ENCODE data around the gene SCLT1. TPM values are rescaled to one million over a fixed set of nuclear protein-coding genes. Genes with fewer than 3 reads are reported as not detected.
A peak's percentile ranks its signal among the peaks of the same experiment; 100 is the strongest.

Gene SCLT1
- polyA plus RNA-seq, 3 donors from 2014 or later = 8.6 to 26.4 (median 22.9) TPM

GRCh38 chr4:128917781-128918180 lies 175.6 kb downstream of the SCLT1 start:
- Mint-ChIP-seq H3K27me3 (ENCODE audit: low read depth in 3 of 3) (peaks cover 7 to 12% (median 9%) of the 10 kb centered on the region in 3 donors), H3K27ac (peak overlapping the region; percentile 82 to 98 (median 94)), H3K4me3 (peak overlapping the region; percentile 78 to 87 (median 82)), H3K4me1 (peaks cover 82 to 96% of the 10 kb centered on the region in 2 donors), H3K36me3 (peaks cover 0 to 5% (median 5%) of the 10 kb centered on the region in 3 donors), H3K9me3 (no peaks in the 10 kb centered on the region)
- peak; percentile 69 to 74 (median 73) for DNase-seq

DNA sequence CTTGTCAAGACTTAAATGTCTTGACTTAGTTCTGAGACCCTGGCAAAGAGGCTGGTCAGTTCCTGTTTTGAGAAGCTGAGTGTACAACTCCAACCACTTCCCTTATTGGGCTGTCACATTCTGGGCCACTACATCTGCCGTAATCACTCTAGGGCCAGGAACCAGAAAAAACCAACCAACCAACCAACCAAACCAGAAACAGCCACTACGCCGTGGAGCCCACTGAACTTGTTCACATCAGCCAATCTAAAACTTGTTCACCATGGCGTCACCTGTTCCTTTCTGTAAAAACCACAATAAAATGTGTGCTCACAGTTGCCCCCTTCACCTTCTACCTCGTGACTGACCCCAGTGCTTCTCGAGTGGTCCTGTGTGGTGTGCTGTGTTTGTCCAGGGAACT lies 176.5 kb downstream of the SCLT1 start:
- peak overlapping the region; percentile 78 to 87 (median 82) for H3K4me3 Mint-ChIP-seq
- peaks cover 85 to 95% of the 10 kb centered on the region in 2 donors for H3K4me1 Mint-ChIP-seq
- H3K36me3 Mint-ChIP-seq = peaks cover 0 to 5% (median 5%) of the 10 kb centered on the region in 3 donors
- H3K9me3 Mint-ChIP-seq = no peaks in the 10 kb centered on the region
- H3K27ac Mint-ChIP-seq = peak overlapping the region; percentile 82 to 98 (median 94)
- peaks cover 6 to 12% (median 9%) of the 10 kb centered on the region in 3 donors for H3K27me3 Mint-ChIP-seq (ENCODE audit: low read depth in 3 of 3)
- DNase-seq = peak; percentile 84 to 86 (median 86)

DNA sequence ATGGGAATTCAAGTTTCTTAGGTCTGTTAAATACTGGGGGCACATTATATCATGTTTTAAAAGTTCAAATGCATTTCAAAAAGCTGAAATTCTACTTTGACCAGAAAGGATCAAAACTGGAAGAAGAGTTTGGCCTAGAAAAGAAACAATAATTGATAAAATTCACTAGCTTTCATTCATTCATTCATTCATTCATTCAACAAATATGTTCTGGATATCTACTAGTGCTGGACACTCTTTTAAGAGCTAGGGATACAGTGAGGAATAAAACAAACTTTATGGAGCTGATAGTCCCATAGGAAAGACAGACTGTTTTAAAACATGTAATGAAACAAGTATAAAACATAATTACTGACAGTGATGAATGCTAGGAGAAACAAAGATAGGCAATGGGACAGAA lies 177.8 kb downstream of the SCLT1 start:
- Mint-ChIP-seq H3K9me3 (no peaks in the 10 kb centered on the region), H3K4me3 (peak overlapping the region; percentile 5 to 44 (median 26)), H3K4me1 (peaks cover 81 to 88% of the 10 kb centered on the region in 2 donors), H3K36me3 (peaks cover 0 to 5% (median 0%) of the 10 kb centered on the region in 3 donors), H3K27me3 (ENCODE audit: low read depth in 3 of 3) (peaks cover 6 to 12% (median 9%) of the 10 kb centered on the region in 3 donors), H3K27ac (peak overlapping the region; percentile 55 to 94 (median 84))
- no peak for DNase-seq

GRCh38 chr4:128913228-128913627 lies 180.1 kb downstream of the SCLT1 start:
- Mint-ChIP-seq H3K9me3 (no peaks in the 10 kb centered on the region), H3K27me3 (ENCODE audit: low read depth in 3 of 3) (peaks cover 6 to 12% (median 6%) of the 10 kb centered on the region in 3 donors), H3K4me3 (peak overlapping the region; percentile 46 to 71 (median 67)), H3K4me1 (peaks cover 68 to 81% of the 10 kb centered on the region in 2 donors), H3K27ac (peak overlapping the region; percentile 82 to 94 (median 86)), H3K36me3 (peaks cover 0 to 5% (median 0%) of the 10 kb centered on the region in 3 donors)
- no peak for DNase-seq

DNA sequence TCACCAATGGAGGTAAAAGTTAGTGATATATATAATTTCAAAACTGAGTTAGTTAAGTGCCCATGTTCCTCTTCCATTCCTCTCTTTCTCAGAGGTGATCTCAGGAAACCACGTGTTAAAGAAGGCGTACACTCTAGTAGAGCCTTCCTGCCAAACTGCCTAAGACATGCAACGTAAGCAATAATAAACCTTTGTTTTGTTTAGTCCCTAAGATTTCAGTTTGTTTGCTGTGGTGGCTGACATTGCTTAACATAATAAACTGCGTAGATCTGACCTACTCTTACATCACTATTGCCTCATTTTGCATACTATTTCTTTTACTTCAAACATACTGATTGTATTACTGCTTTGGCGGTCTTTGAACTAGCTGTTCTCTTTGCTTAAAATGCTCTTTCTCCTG lies 184.6 kb downstream of the SCLT1 start:
- peak overlapping the region in 5 of 6 donors; percentile 32 to 79 (median 57) for H3K27ac Mint-ChIP-seq
- peaks cover 37 to 51% of the 10 kb centered on the region in 2 donors for H3K4me1 Mint-ChIP-seq
- no peak overlapping the region for H3K4me3 Mint-ChIP-seq
- DNase-seq = no peak
- H3K27me3 Mint-ChIP-seq (ENCODE audit: low read depth in 3 of 3) = no peaks in the 10 kb centered on the region
- no peaks in the 10 kb centered on the region for H3K9me3 Mint-ChIP-seq
- peaks cover 0 to 9% (median 0%) of the 10 kb centered on the region in 3 donors for H3K36me3 Mint-ChIP-seq

- Mint-ChIP-seq H3K27me3 (ENCODE audit: low read depth in 3 of 3) (no peaks in the 10 kb centered on the region), H3K9me3 (no peaks in the 10 kb centered on the region), H3K4me1 (peaks cover 30 to 43% of the 10 kb centered on the region in 2 donors), H3K36me3 (peaks cover 0 to 9% (median 0%) of the 10 kb centered on the region in 3 donors), H3K27ac (no peak overlapping the region), H3K4me3 (no peak overlapping the region)
- no peak for DNase-seq
Measured at GRCh38 chr4:128907981-128908380, 185.4 kb downstream of the SCLT1 start.

DNA sequence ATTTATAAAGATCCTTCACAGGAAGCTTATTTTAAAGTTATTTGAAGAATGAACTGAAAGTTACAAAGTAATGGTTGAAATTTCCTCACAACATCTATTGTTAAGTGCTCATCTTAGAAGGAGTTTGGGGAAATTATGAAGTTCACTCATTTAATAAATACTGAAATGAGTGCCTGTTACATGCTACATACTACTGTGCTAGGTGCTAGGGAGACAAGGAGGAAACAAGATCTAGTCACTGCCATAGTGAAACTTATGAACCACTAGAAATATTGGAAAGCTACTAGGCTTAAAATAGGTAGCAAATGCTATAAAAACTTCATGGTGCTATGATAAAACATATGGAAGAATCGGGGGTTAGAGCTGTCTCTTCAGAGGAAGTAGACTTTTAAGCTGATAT lies 186.8 kb downstream of the SCLT1 start:
- H3K4me3 Mint-ChIP-seq = no peak overlapping the region
- H3K27me3 Mint-ChIP-seq (ENCODE audit: low read depth in 3 of 3) = no peaks in the 10 kb centered on the region
- peak overlapping the region in 3 of 6 donors; percentile 9 to 60 (median 20) for H3K27ac Mint-ChIP-seq
- peaks cover 22 to 32% of the 10 kb centered on the region in 2 donors for H3K4me1 Mint-ChIP-seq
- H3K9me3 Mint-ChIP-seq = no peaks in the 10 kb centered on the region
- no peak for DNase-seq
- H3K36me3 Mint-ChIP-seq = peaks cover 0 to 14% (median 0%) of the 10 kb centered on the region in 3 donors

DNA sequence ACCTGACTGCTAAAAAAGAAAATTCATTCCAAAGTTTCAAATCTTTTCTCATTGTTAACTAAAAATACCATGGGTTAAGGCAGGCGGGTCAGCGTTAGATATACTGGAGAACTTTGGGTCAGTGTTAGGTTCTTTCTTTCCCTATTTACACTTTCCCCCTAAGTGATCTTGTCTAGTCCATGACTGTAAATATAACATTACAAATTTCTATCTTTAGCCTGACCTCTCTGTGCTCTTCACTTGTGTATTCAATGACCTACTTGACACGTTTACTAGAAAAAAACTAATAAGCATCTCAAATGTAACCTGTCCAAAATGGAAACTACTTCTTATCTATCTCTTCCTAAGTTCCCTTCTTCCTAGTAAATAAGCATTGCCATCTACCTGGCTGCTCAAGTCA lies 188.5 kb downstream of the SCLT1 start:
- DNase-seq = no peak
- no peak overlapping the region for H3K4me3 Mint-ChIP-seq
- peak overlapping the region in 4 of 6 donors; percentile 14 to 73 (median 43) for H3K27ac Mint-ChIP-seq
- no peaks in the 10 kb centered on the region for H3K9me3 Mint-ChIP-seq
- H3K4me1 Mint-ChIP-seq = peaks cover 24 to 31% of the 10 kb centered on the region in 2 donors
- H3K36me3 Mint-ChIP-seq = peaks cover 0 to 14% (median 0%) of the 10 kb centered on the region in 3 donors
- H3K27me3 Mint-ChIP-seq (ENCODE audit: low read depth in 3 of 3) = peaks cover 0 to 2% (median 0%) of the 10 kb centered on the region in 3 donors

GRCh38 chr4:128880662-128881061 lies 212.7 kb downstream of the SCLT1 start:
- Mint-ChIP-seq H3K36me3 (peaks cover 6 to 19% (median 17%) of the 10 kb centered on the region in 3 donors), H3K27me3 (ENCODE audit: low read depth in 3 of 3) (peaks cover 0 to 6% (median 2%) of the 10 kb centered on the region in 3 donors), H3K4me3 (no peak overlapping the region), H3K4me1 (peaks cover 19 to 43% of the 10 kb centered on the region in 2 donors), H3K9me3 (no peaks in the 10 kb centered on the region), H3K27ac (peak overlapping the region in 2 of 6 donors; percentile 22 to 47)
- DNase-seq = no peak

- peaks cover 6 to 20% (median 13%) of the 10 kb centered on the region in 3 donors for H3K36me3 Mint-ChIP-seq
- H3K4me3 Mint-ChIP-seq = no peak overlapping the region
- peak overlapping the region in 2 of 6 donors; percentile 39 to 40 for H3K27ac Mint-ChIP-seq
- H3K9me3 Mint-ChIP-seq = no peaks in the 10 kb centered on the region
- H3K4me1 Mint-ChIP-seq = peaks cover 19 to 43% of the 10 kb centered on the region in 2 donors
- DNase-seq = no peak
- H3K27me3 Mint-ChIP-seq (ENCODE audit: low read depth in 3 of 3) = peaks cover 0 to 6% (median 2%) of the 10 kb centered on the region in 3 donors
Measured at GRCh38 chr4:128879971-128880370, 213.4 kb downstream of the SCLT1 start.

- H3K36me3 Mint-ChIP-seq = peaks cover 6 to 26% (median 13%) of the 10 kb centered on the region in 3 donors
- no peaks in the 10 kb centered on the region for H3K9me3 Mint-ChIP-seq
- peaks cover 15 to 37% of the 10 kb centered on the region in 2 donors for H3K4me1 Mint-ChIP-seq
- peaks cover 0 to 6% (median 2%) of the 10 kb centered on the region in 3 donors for H3K27me3 Mint-ChIP-seq (ENCODE audit: low read depth in 3 of 3)
- no peak overlapping the region for H3K4me3 Mint-ChIP-seq
- no peak for DNase-seq
- H3K27ac Mint-ChIP-seq = peak overlapping the region in 4 of 6 donors; percentile 20 to 72 (median 49)
Measured at GRCh38 chr4:128879283-128879682, 214.1 kb downstream of the SCLT1 start.

- H3K27me3 Mint-ChIP-seq (ENCODE audit: low read depth in 3 of 3) = peaks cover 0 to 3% (median 2%) of the 10 kb centered on the region in 3 donors
- H3K4me3 Mint-ChIP-seq = no peak overlapping the region
- H3K4me1 Mint-ChIP-seq = peaks cover 8 to 26% of the 10 kb centered on the region in 2 donors
- H3K27ac Mint-ChIP-seq = peak overlapping the region in 1 of 6 donors; percentile 20
- no peak for DNase-seq
- no peaks in the 10 kb centered on the region for H3K9me3 Mint-ChIP-seq
- peaks cover 11 to 26% (median 19%) of the 10 kb centered on the region in 3 donors for H3K36me3 Mint-ChIP-seq
Measured at GRCh38 chr4:128877934-128878333, 215.4 kb downstream of the SCLT1 start.

- Mint-ChIP-seq H3K36me3 (peaks cover 14 to 24% (median 22%) of the 10 kb centered on the region in 3 donors), H3K4me1 (peaks cover 8 to 22% of the 10 kb centered on the region in 2 donors), H3K9me3 (no peaks in the 10 kb centered on the region)
Measured at GRCh38 chr4:128876200-128876599, 217.1 kb downstream of the SCLT1 start.

GRCh38 chr4:128871948-128872347 lies 221.4 kb downstream of the SCLT1 start:
- Mint-ChIP-seq H3K36me3 (peaks cover 28 to 42% (median 35%) of the 10 kb centered on the region in 3 donors), H3K4me1 (peaks cover 8 to 36% of the 10 kb centered on the region in 2 donors), H3K4me3 (no peak overlapping the region), H3K9me3 (no peaks in the 10 kb centered on the region), H3K27me3 (ENCODE audit: low read depth in 3 of 3) (peaks cover 0 to 2% (median 2%) of the 10 kb centered on the region in 3 donors), H3K27ac (peak overlapping the region in 3 of 6 donors; percentile 6 to 76 (median 62))
- DNase-seq = no peak

More at GRCh38 chr4:128876200-128876599, 217.1 kb downstream of the SCLT1 start:
- H3K4me3 Mint-ChIP-seq = no peak overlapping the region
- peak overlapping the region in 3 of 6 donors; percentile 17 to 32 (median 31) for H3K27ac Mint-ChIP-seq
- H3K27me3 Mint-ChIP-seq (ENCODE audit: low read depth in 3 of 3) = peaks cover 0 to 3% (median 2%) of the 10 kb centered on the region in 3 donors
- no peak for DNase-seq

Measured in immature natural killer cell (primary cell).